ENCODE measurements around the gene CHRM3. TPM values are rescaled to one million over a fixed set of nuclear protein-coding genes. Genes with fewer than 3 reads are reported as not detected.

The CHRM3 gene
- total RNA-seq, 1 experiment from 2014 or later = 4.2 TPM

- no peak overlapping the region for H3K56ac ChIP-seq (ENCODE audit: insufficient read length, low read depth, low read length)
- H3K4me1 Mint-ChIP-seq = no peaks in the 10 kb centered on the region
- no peak overlapping the region for H2BK20ac ChIP-seq (ENCODE audit: low read depth, low read length, poor library complexity, severe bottlenecking)
- no peak overlapping the region for H3K14ac ChIP-seq (ENCODE audit: insufficient read depth, low read length)
- H2AFZ ChIP-seq (ENCODE audit: low read length) = no peak overlapping the region
- H2BK5ac ChIP-seq (ENCODE audit: insufficient read length, low read length) = no peak overlapping the region
- no peak overlapping the region for H2BK15ac ChIP-seq (ENCODE audit: low read depth, low read length)
- no peak overlapping the region for H3K4me2 ChIP-seq (ENCODE audit: insufficient read depth, insufficient read length, low read length)
- no peak overlapping the region for H2BK12ac ChIP-seq (ENCODE audit: insufficient read length, low read depth, low read length)
- H3K27ac ChIP-seq (ENCODE audit: insufficient read length, low read depth, low read length) = no peak overlapping the region
- no peak overlapping the region for H3K4ac ChIP-seq (ENCODE audit: low read depth, low read length)
- no peaks in the 10 kb centered on the region for H3K9me3 Mint-ChIP-seq
- no peaks in the 10 kb centered on the region for H3K27me3 Mint-ChIP-seq (ENCODE audit: low read depth)
- no peak overlapping the region for H3K4me3 Mint-ChIP-seq
- H3K27ac Mint-ChIP-seq = no peak overlapping the region
- no peak overlapping the region for H4K91ac ChIP-seq (ENCODE audit: insufficient read length, low read depth, low read length)
- H3K4me1 ChIP-seq (ENCODE audit: insufficient read depth, low read length) = no peaks in the 10 kb centered on the region
- H3K9ac ChIP-seq (ENCODE audit: extremely low read depth, insufficient read length, low read length) = no peak overlapping the region
- no peak overlapping the region for H4K5ac ChIP-seq (ENCODE audit: insufficient read length, low read depth, low read length)
- H2AK5ac ChIP-seq (ENCODE audit: insufficient read length, low read length) = no peak overlapping the region
- no peaks in the 10 kb centered on the region for H3K9me3 ChIP-seq (ENCODE audit: control insufficient read depth, low read depth, low read length)
- H4K20me1 ChIP-seq (ENCODE audit: control insufficient read depth, insufficient read depth, insufficient read length) = no peaks in the 10 kb centered on the region
- DNase-seq = no peak
- H3K79me1 ChIP-seq (ENCODE audit: insufficient read depth, low read depth, low read length, poor library complexity, severe bottlenecking) = no peaks in the 10 kb centered on the region
- no peak overlapping the region for H3K23ac ChIP-seq (ENCODE audit: insufficient read length, low read depth, low read length)
- no peaks in the 10 kb centered on the region for H3K23me2 ChIP-seq (ENCODE audit: insufficient read length, low read depth, low read length, poor library complexity, severe bottlenecking)
- no peak overlapping the region for H2BK120ac ChIP-seq (ENCODE audit: low read depth, low read length, poor library complexity, severe bottlenecking)
- H3K27me3 ChIP-seq (ENCODE audit: insufficient read depth, low read length) = no peaks in the 10 kb centered on the region
- TF ChIP-seq CTCF (conservative IDR thresholded peaks at IDR 0.05) = no peak
- H3T11ph ChIP-seq (ENCODE audit: low read length) = no peak overlapping the region
- H3K79me2 ChIP-seq (ENCODE audit: insufficient read depth, low read length) = 0 out of 2 replicates have a peak, but pooled peaks cover 2% of the 10 kb centered on the region
- no peak overlapping the region for H3K18ac ChIP-seq (ENCODE audit: insufficient read length, low read depth, low read length)
- H4K8ac ChIP-seq (replicated peaks; ENCODE audit: insufficient read length, low read depth, low read length) = no peak overlapping the region
- H3K36me3 Mint-ChIP-seq (ENCODE audit: insufficient read depth in 1 of 3, low read depth in 3 of 3) = no peaks in the 10 kb centered on the region
- WGBS (ENCODE audit: extremely low coverage, insufficient read length, low lambda C conversion rate) = no CpG with 5 or more reads among the region's 3 CpGs
These were observed 36.5 kb downstream of the CHRM3 start for GRCh38 chr1:239422818-239423217.

All from H9 (cell line).